K562 (cell line): ENCODE results near the gene DYNC1I1. TPM values are rescaled to one million over a fixed set of nuclear protein-coding genes. Genes with fewer than 3 reads are reported as not detected.

ENCODE experiments used
- ATAC-seq: fragments of 200-7000 bp; cut with Tn5 transposase; 3 replicates; pipeline ENCODE4 v1.9.1; 2020; ENCODE audit warnings: moderate library complexity
- BruUV-seq: library from RNA; stranded (reverse); fragments of 400-500 nt; replicated peaks from 2 replicates; lab custom pipeline; 2021; lab: Mats Ljungman, UMichigan
- CTCF ChIA-PET: fragments of 300-600 bp; formaldehyde crosslinking; extraction: SDS; loops from one replicate; lab custom pipeline; 2021; ENCODE audit warnings: low intra/inter-chr PET ratio; lab: Yijun Ruan, JAX
- POLR2A ChIA-PET: fragments of 300-600, 350-650 bp; sonication (Branson Sonifier 250); formaldehyde crosslinking; extraction: SDS; loops from one replicate; lab custom pipeline; 2021; ENCODE audit warnings: antibody characterized with exemption, inconsistent platforms; lab: Yijun Ruan, JAX
- DNase-seq, 4 experiments: peaks; one replicate each; pipeline versions ENCODE4 v3.0.0 to v3.0.0-alpha.2; 2011 to 2018; ENCODE audit warnings: low spot score in 3 of 4, mixed read lengths in 3 of 4; ENCODE audit errors: extremely low read depth in 1 of 4
- FAIRE-seq: peaks from 2 replicates; lab custom pipeline; 2011; peaks lifted over from hg19 to GRCh38; lab: Jason Lieb, UNC
- H2AFZ ChIP-seq: 2 replicates; pipeline ENCODE4 v1.6.0; 2011; ENCODE audit warnings: low read depth, low read length, control low read depth, inconsistent platforms
- H3K27ac ChIP-seq: fragments of 200-600 bp; 3 replicates; pipeline ENCODE4 v1.8.0; 2011; ENCODE audit warnings: low read depth, mild to moderate bottlenecking, control low read depth, inconsistent platforms, low read length, moderate library complexity, mixed read lengths; ENCODE audit errors: extremely low read depth
- H3K27me3 ChIP-seq, 2 experiments: fragments of 300-600 bp in 1 of 2; 2 replicates in 1 of 2; 3 replicates in 1 of 2; pipeline versions ENCODE4 v1.6.0 to v1.8.0; 2011; ENCODE audit warnings: inconsistent platforms in 2 of 2, low read length in 2 of 2, mild to moderate bottlenecking in 1 of 2, mixed read lengths in 1 of 2, moderate library complexity in 1 of 2; ENCODE audit not compliant: control insufficient read depth in 2 of 2, insufficient read depth in 2 of 2
- H3K36me3 ChIP-seq: fragments of 300-600 bp; 3 replicates; pipeline ENCODE4 v1.8.0; 2011; ENCODE audit warnings: mild to moderate bottlenecking, low read length, inconsistent platforms; ENCODE audit not compliant: control insufficient read depth, insufficient read depth
- H3K4me1 ChIP-seq, 2 experiments: fragments of 200-600 bp in 1 of 2; replicated peaks in 1 of 2; 2 replicates in 1 of 2; 3 replicates in 1 of 2; pipeline versions ENCODE4 v1.5.1 to v1.8.0; 2011; ENCODE audit warnings: inconsistent platforms in 2 of 2, low read length in 2 of 2, mild to moderate bottlenecking in 1 of 2, mixed read lengths in 1 of 2, moderate library complexity in 1 of 2; ENCODE audit not compliant: control insufficient read depth in 2 of 2, insufficient read depth in 2 of 2
- H3K4me2 ChIP-seq: 2 replicates; pipeline ENCODE4 v1.6.1; 2011; ENCODE audit warnings: low read length, control low read depth, inconsistent platforms, mixed read lengths; ENCODE audit not compliant: insufficient read depth
- H3K4me3 ChIP-seq: fragments of 200-600 bp; sonication (generic), shearing (Covaris generic); 2 replicates; pipeline ENCODE4 v1.5.1; 2016; ENCODE audit warnings: control low read depth, inconsistent platforms
- H3K79me2 ChIP-seq: fragments of 200-600 bp; 3 replicates; pipeline ENCODE4 v1.8.0; 2011; ENCODE audit warnings: low read length, inconsistent platforms; ENCODE audit not compliant: control insufficient read depth, insufficient read depth
- H3K9ac ChIP-seq, 2 experiments: 2 replicates each; pipeline versions ENCODE4 v1.6.0 to v1.6.1; 2011; ENCODE audit warnings: low read depth in 2 of 2, low read length in 2 of 2, control low read depth in 1 of 2, inconsistent platforms in 1 of 2, mild to moderate bottlenecking in 1 of 2, mixed read lengths in 1 of 2; ENCODE audit not compliant: insufficient read depth in 1 of 2
- H3K9me1 ChIP-seq: one replicate; pipeline ENCODE4 v1.6.0; 2011; ENCODE audit warnings: inconsistent platforms, mild to moderate bottlenecking, low read length, moderate library complexity; ENCODE audit not compliant: control insufficient read depth, insufficient read depth
- H3K9me3 ChIP-seq: replicated peaks from 2 replicates; pipeline ENCODE4 v1.5.1; 2011; ENCODE audit warnings: low read depth, low read length, inconsistent platforms; ENCODE audit not compliant: control insufficient read depth, insufficient read depth
- H4K20me1 ChIP-seq: replicated peaks from 2 replicates; pipeline ENCODE4 v1.6.1; 2011; ENCODE audit warnings: low read length, inconsistent platforms, mixed read lengths; ENCODE audit not compliant: control insufficient read depth, insufficient read depth
- CBFA2T3 ChIP-seq: fragments of 450-650 bp; IDR thresholded peaks from 2 replicates; pipeline ENCODE4 v1.6.1; 2017
- ELF1 ChIP-seq: fragments of 200-800 bp; sonication (Bioruptor generic); IDR thresholded peaks from 2 replicates; pipeline ENCODE4 v1.6.1; 2016; ENCODE audit warnings: missing genetic modification characterization, missing compliant biosample characterization
- KLF13 ChIP-seq: fragments of 450-650 bp; IDR thresholded peaks from 2 replicates; pipeline ENCODE4 v1.6.1; 2016; ENCODE audit warnings: missing genetic modification characterization, low read depth, mild to moderate bottlenecking, missing compliant biosample characterization, moderate library complexity, borderline replicate concordance
- MYBL2 ChIP-seq, 2 experiments: fragments of 450-650 bp in 1 of 2; sonication (generic) in 1 of 2; formaldehyde crosslinking in 1 of 2; IDR thresholded peaks; 2 replicates each; pipeline versions ENCODE4 v1.6.1 to v1.8.1; 2017 to 2022; ENCODE audit warnings: borderline replicate concordance in 1 of 2, inconsistent platforms in 1 of 2, low read depth in 1 of 2, mild to moderate bottlenecking in 1 of 2, missing genetic modification reagents in 1 of 2, moderate library complexity in 1 of 2
- POLR2AphosphoS2 ChIP-seq: IDR thresholded peaks from 2 replicates; pipeline ENCODE4 v1.6.1; 2012; ENCODE audit warnings: low read length, improper control_type of control experiment
- RAD51 ChIP-seq: fragments of 450-650 bp; IDR thresholded peaks from 2 replicates; pipeline ENCODE4 v1.7.1; 2016; ENCODE audit warnings: low read depth, mild to moderate bottlenecking, borderline replicate concordance
- RCOR1 ChIP-seq, 2 experiments: IDR thresholded peaks; 2 replicates each; pipeline ENCODE4 v1.6.1; 2012; ENCODE audit warnings: low read depth in 2 of 2, low read length in 2 of 2, borderline replicate concordance in 1 of 2, improper control_type of control experiment in 1 of 2
- SFPQ ChIP-seq: fragments of 200-400 bp; formaldehyde crosslinking; IDR thresholded peaks from 2 replicates; pipeline ENCODE4 v1.6.1; 2017; ENCODE audit warnings: mild to moderate bottlenecking, low read depth, low read length, moderate library complexity
- SREBF2 ChIP-seq: sonication (generic); formaldehyde crosslinking; IDR thresholded peaks from 2 replicates; pipeline ENCODE4 v1.4.0; 2020; ENCODE audit warnings: mild to moderate bottlenecking, missing genetic modification reagents
- TAF15 ChIP-seq: fragments of 200-400 bp; formaldehyde crosslinking; IDR thresholded peaks from 2 replicates; pipeline ENCODE4 v1.6.1; 2017; ENCODE audit warnings: mild to moderate bottlenecking, low read depth, low read length, moderate library complexity
- THRAP3 ChIP-seq: fragments of 450-650 bp; IDR thresholded peaks from 2 replicates; pipeline ENCODE4 v1.6.1; 2016; ENCODE audit warnings: mild to moderate bottlenecking, inconsistent platforms, borderline replicate concordance
- ZBTB1 ChIP-seq: sonication (generic); formaldehyde crosslinking; IDR thresholded peaks from 2 replicates; pipeline ENCODE4 v1.8.1; 2023; ENCODE audit warnings: missing genetic modification reagents, low read depth, mild to moderate bottlenecking, borderline replicate concordance
- ZC3H4 ChIP-seq: sonication (generic); formaldehyde crosslinking; IDR thresholded peaks from 2 replicates; pipeline ENCODE4 v1.9.0; 2021; ENCODE audit warnings: missing genetic modification reagents, borderline replicate concordance
- WGBS: fragments of 100-300 bp; shearing (Covaris generic); methylation state at CpG from one replicate; pipeline ENCODE4 v1.1.6; 2016; ENCODE audit warnings: low coverage, mixed read lengths; ENCODE audit not compliant: insufficient coverage; ENCODE audit errors: missing lambda C conversion rate; 5-methylcytosine and 5-hydroxymethylcytosine counted together
- in situ Hi-C: fragments of 300-500 bp; cut with MboI; formaldehyde crosslinking; loops from 4 replicates; pipeline ENCODE4 v1.15.0; 2018; ENCODE audit warnings: inconsistent platforms, mixed read lengths
- intact Hi-C: fragments of 100-400 bp; cut with micrococcal nuclease; formaldehyde crosslinking; loops from 2 replicates; pipeline ENCODE4 v1.14.2; 2022
- polyA plus RNA-seq, 8 experiments: library from polyadenylated mRNA; depleted of rRNA in 4 of 8; stranded (reverse) in 5 of 8; unstranded in 3 of 8; fragments of >200 nt; fragmentation: Nextera tagmentation in 2 of 8; fragmentation: Illumina TruSeq in 1 of 8; extraction: Ambion mirVana in 2 of 8; extraction: Trizol in 1 of 8; gene quantifications; 2 replicates each; pipeline versions ENCODE4 v1.2.1 to v1.2.3, GENCODE V29; 2011 to 2014; ENCODE audit warnings: inconsistent platforms in 1 of 8, missing spikeins in 1 of 8
- total RNA-seq, 7 experiments: library from RNA; depleted of rRNA in 6 of 7; stranded (reverse); fragments of >200 nt in 6 of 7; fragmentation: Illumina TruSeq in 2 of 7; extraction: Trizol in 2 of 7; gene quantifications; 2 replicates each; pipeline versions ENCODE4 v1.2.1 to v1.2.3, GENCODE V29; 2011 to 2021; ENCODE audit warnings: low replicate concordance in 1 of 7

The DYNC1I1 gene
- total and polyA plus RNA-seq, 9 of the 15 experiments (the other 6 are each of a cell fraction or from before 2014, with no cell fraction given) = 0.22 to 1.5 (median 0.44) TPM

GRCh38 chr7:95881597-95881996 lies 109.2 kb downstream of the DYNC1I1 start:
- Histone ChIP-seq H4K20me1 (no peaks in the 10 kb centered on the region), H3K4me1 (no peaks in the 10 kb centered on the region), H3K27ac (no peak overlapping the region), H3K36me3 (no peaks in the 10 kb centered on the region), H3K27me3 (no peaks in the 10 kb centered on the region), H3K9ac (no peak overlapping the region), H3K4me2 (no peak overlapping the region), H3K9me1 (no peaks in the 10 kb centered on the region), H3K4me3 (no peak overlapping the region), H3K79me2 (no peaks in the 10 kb centered on the region)
- intact Hi-C loops = no loop called here
- in situ Hi-C loops = loop anchor here (25.0 kb wide), 1 partner anchor 369 kb away; no protein-coding TSS in a partner anchor
- FAIRE-seq (no peak), DNase-seq (no peak), ATAC-seq (no peak)
- BruUV-seq = no TSS peak
- CTCF ChIA-PET = no interaction called here
- whole genome bisulfite sequencing = 0% methylated on average over 1 of the region's 1 CpG
- no peak for TF ChIP-seq MYBL2 (IDR thresholded peaks at IDR 0.05; ENCODE audit: low read depth)
- no peak for TF ChIP-seq MYBL2 (CRISPR knock-in tag; IDR thresholded peaks at IDR 0.05; ENCODE audit: borderline replicate concordance)
- no peak for TF ChIP-seq ZC3H4 (CRISPR knock-in tag)
- no peak for TF ChIP-seq SREBF2
- no peak for TF ChIP-seq RAD51
- TF ChIP-seq TAF15 = no peak
- no peak for TF ChIP-seq ZBTB1 (CRISPR knock-in tag)
- no peak for TF ChIP-seq ELF1 (tag)
- TF ChIP-seq RCOR1 (IDR thresholded peaks at IDR 0.05; ENCODE audit: borderline replicate concordance in 1 of 2, low read depth in 2 of 2, low read length in 2 of 2) = no peak
- no peak for TF ChIP-seq KLF13
- TF ChIP-seq POLR2AphosphoS2 = no peak
- TF ChIP-seq SFPQ = no peak
- no peak for TF ChIP-seq THRAP3
- no peak for TF ChIP-seq CBFA2T3
- TF ChIP-seq, all 486 proteins: peak for 0
- no peak overlapping the region for H2AFZ ChIP-seq
- POLR2A ChIA-PET = no interaction called here
- H3K9me3 ChIP-seq = no peaks in the 10 kb centered on the region
